Liver (tissue), 3 donors: ENCODE results near the gene THADA.

Source experiments
- ATF3 ChIP-seq: IDR thresholded peaks from 2 replicates; pipeline ENCODE4 v1.6.1; 2016; ENCODE audit warnings: antibody characterized with exemption
- EGR1 ChIP-seq, 2 donors: IDR thresholded peaks; 2 replicates each; pipeline ENCODE4 v1.6.1; 2016 to 2018; ENCODE audit warnings: antibody characterized with exemption in 2 of 2, low read depth in 2 of 2
- GABPA ChIP-seq, 2 donors: IDR thresholded peaks in 1 of 2; conservative IDR thresholded peaks in 1 of 2; 2 replicates each; pipeline ENCODE4 v1.6.1; 2016; ENCODE audit warnings: antibody characterized with exemption in 2 of 2, mild to moderate bottlenecking in 1 of 2, moderate library complexity in 1 of 2
- JUND ChIP-seq, 2 donors: IDR thresholded peaks; 2 replicates each; pipeline ENCODE4 v1.6.1; 2016; ENCODE audit warnings: antibody characterized with exemption in 2 of 2
- RAD21 ChIP-seq, 2 donors: IDR thresholded peaks; 2 replicates each; pipeline ENCODE4 v1.6.1; 2016; ENCODE audit warnings: antibody characterized with exemption in 2 of 2, mild to moderate bottlenecking in 2 of 2
- RXRA ChIP-seq, 2 donors: IDR thresholded peaks; 2 replicates each; pipeline ENCODE4 v1.6.1; 2017 to 2018; ENCODE audit warnings: antibody characterized with exemption in 2 of 2, mild to moderate bottlenecking in 1 of 2
- SP1 ChIP-seq: IDR thresholded peaks from 2 replicates; pipeline ENCODE4 v1.6.1; 2018; ENCODE audit warnings: antibody characterized with exemption, mild to moderate bottlenecking
- TAF1 ChIP-seq: conservative IDR thresholded peaks from 2 replicates; pipeline ENCODE4 v1.6.1; 2016; ENCODE audit warnings: antibody characterized with exemption, mild to moderate bottlenecking
- YY1 ChIP-seq: IDR thresholded peaks from 2 replicates; pipeline ENCODE4 v1.6.1; 2016; ENCODE audit warnings: antibody characterized with exemption, mild to moderate bottlenecking
- TF ChIP-seq, protein P1 (sequence below): fragments of 150-350 bp; IDR thresholded peaks from 2 replicates; pipeline ENCODE4 v1.5.1; 2017; ENCODE audit warnings: improper control_type of control experiment, low read depth, low read length; ENCODE audit not compliant: missing input control
- TF ChIP-seq, protein P2 (sequence below): IDR thresholded peaks from 2 replicates; pipeline ENCODE4 v1.6.1; 2016; ENCODE audit warnings: antibody characterized with exemption
- TF ChIP-seq, protein P3 (sequence below): IDR thresholded peaks from 2 replicates; pipeline ENCODE4 v1.6.1; 2016; ENCODE audit warnings: antibody characterized with exemption
- donor health status: healthy.
- donor health status: healthy.

DNA sequence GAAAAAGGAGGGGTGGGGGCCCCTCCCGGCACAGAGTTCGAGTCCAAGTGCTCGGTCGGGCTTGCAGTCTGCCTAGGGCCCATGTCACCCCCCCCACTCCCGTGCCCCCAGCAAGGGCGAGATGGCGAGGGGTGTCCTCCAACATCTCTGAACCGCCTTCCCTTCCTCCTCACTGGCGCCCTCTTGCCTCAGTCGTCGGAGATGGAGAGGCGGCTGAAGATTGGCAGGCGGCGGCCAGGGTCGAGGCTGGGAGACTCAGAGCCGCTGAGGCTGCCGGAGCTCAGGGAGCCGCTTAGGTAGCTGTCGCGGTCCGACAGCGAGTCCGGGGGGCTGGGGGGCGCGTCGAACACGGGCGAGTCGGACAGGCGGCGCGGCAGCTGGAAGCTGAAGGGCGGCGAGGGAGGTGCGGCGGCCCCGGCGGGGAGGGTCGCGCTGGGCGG, 371.7 kb downstream of the THADA start:
- TF ChIP-seq, protein P1, sequence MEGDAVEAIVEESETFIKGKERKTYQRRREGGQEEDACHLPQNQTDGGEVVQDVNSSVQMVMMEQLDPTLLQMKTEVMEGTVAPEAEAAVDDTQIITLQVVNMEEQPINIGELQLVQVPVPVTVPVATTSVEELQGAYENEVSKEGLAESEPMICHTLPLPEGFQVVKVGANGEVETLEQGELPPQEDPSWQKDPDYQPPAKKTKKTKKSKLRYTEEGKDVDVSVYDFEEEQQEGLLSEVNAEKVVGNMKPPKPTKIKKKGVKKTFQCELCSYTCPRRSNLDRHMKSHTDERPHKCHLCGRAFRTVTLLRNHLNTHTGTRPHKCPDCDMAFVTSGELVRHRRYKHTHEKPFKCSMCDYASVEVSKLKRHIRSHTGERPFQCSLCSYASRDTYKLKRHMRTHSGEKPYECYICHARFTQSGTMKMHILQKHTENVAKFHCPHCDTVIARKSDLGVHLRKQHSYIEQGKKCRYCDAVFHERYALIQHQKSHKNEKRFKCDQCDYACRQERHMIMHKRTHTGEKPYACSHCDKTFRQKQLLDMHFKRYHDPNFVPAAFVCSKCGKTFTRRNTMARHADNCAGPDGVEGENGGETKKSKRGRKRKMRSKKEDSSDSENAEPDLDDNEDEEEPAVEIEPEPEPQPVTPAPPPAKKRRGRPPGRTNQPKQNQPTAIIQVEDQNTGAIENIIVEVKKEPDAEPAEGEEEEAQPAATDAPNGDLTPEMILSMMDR: peak; percentile 6
- TF ChIP-seq RAD21 (IDR thresholded peaks at IDR 0.05) (peak; percentile 45 to 46), YY1 (no peak), TAF1 (no peak), GABPA (IDR thresholded peaks at IDR 0.05 in 1 of 2, conservative IDR thresholded peaks at IDR 0.05 in 1 of 2) (no peak), JUND (IDR thresholded peaks at IDR 0.05) (no peak), EGR1 (IDR thresholded peaks at IDR 0.05; ENCODE audit: low read depth in 2 of 2) (no peak), ATF3 (no peak), RXRA (IDR thresholded peaks at IDR 0.05) (no peak), SP1 (no peak)
- TF ChIP-seq, protein P2, sequence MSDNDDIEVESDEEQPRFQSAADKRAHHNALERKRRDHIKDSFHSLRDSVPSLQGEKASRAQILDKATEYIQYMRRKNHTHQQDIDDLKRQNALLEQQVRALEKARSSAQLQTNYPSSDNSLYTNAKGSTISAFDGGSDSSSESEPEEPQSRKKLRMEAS: no peak
- TF ChIP-seq, protein P3, sequence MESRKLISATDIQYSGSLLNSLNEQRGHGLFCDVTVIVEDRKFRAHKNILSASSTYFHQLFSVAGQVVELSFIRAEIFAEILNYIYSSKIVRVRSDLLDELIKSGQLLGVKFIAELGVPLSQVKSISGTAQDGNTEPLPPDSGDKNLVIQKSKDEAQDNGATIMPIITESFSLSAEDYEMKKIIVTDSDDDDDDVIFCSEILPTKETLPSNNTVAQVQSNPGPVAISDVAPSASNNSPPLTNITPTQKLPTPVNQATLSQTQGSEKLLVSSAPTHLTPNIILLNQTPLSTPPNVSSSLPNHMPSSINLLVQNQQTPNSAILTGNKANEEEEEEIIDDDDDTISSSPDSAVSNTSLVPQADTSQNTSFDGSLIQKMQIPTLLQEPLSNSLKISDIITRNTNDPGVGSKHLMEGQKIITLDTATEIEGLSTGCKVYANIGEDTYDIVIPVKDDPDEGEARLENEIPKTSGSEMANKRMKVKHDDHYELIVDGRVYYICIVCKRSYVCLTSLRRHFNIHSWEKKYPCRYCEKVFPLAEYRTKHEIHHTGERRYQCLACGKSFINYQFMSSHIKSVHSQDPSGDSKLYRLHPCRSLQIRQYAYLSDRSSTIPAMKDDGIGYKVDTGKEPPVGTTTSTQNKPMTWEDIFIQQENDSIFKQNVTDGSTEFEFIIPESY: no peak
